NCI-H82 treated with DMSO at 0.1 percent for 48 hours (cell line): Measurements from ENCODE around the gene ESYT3.

Experiments
- DNase-seq: peaks from one replicate; lab custom pipeline; 2025; ENCODE audit not compliant: unreplicated experiment; lab: John Stamatoyannopoulos, UW

ESYT3 gene

GRCh38 chr3:138459619-138460535, 25.5 kb downstream of the ESYT3 start:
- no peak for DNase-seq

GRCh38 chr3:138460536-138461205, 26.3 kb downstream of the ESYT3 start:
- DNase-seq, result no peak

- no peak for DNase-seq
These were observed 26.8 kb downstream of the ESYT3 start for GRCh38 chr3:138461246-138461645.

GRCh38 chr3:138461896-138462295, 27.5 kb downstream of the ESYT3 start:
- DNase-seq, result no peak

- DNase-seq, result no peak
These were observed 29.5 kb downstream of the ESYT3 start for GRCh38 chr3:138463724-138464490.

- no peak for DNase-seq
These were observed 30.1 kb downstream of the ESYT3 start for GRCh38 chr3:138464491-138464860.

- DNase-seq, result no peak
These were observed 31.0 kb downstream of the ESYT3 start for GRCh38 chr3:138465451-138465850.

- no peak for DNase-seq
These were observed 31.5 kb downstream of the ESYT3 start for GRCh38 chr3:138465925-138466324.

- DNase-seq, result no peak
These were observed 33.5 kb downstream of the ESYT3 start for GRCh38 chr3:138467931-138468330.

GRCh38 chr3:138468451-138468850, 34.0 kb downstream of the ESYT3 start:
- DNase-seq, result no peak

GRCh38 chr3:138468886-138469285, 34.5 kb downstream of the ESYT3 start:
- no peak for DNase-seq

GRCh38 chr3:138469874-138470273, 35.5 kb downstream of the ESYT3 start:
- no peak for DNase-seq

GRCh38 chr3:138470687-138471086, 36.3 kb downstream of the ESYT3 start:
- no peak for DNase-seq

GRCh38 chr3:138471481-138471880, 37.1 kb downstream of the ESYT3 start:
- DNase-seq, result no peak

- DNase-seq, result no peak
These were observed 37.9 kb downstream of the ESYT3 start for GRCh38 chr3:138472141-138472825.

GRCh38 chr3:138473391-138473790, 39.0 kb downstream of the ESYT3 start:
- no peak for DNase-seq

- no peak for DNase-seq
These were observed 39.7 kb downstream of the ESYT3 start for GRCh38 chr3:138474163-138474562.

GRCh38 chr3:138476526-138476925, 42.1 kb downstream of the ESYT3 start:
- no peak for DNase-seq

- DNase-seq, result no peak
These were observed 42.7 kb downstream of the ESYT3 start for GRCh38 chr3:138477120-138477519.

GRCh38 chr3:138477801-138478200, 43.4 kb downstream of the ESYT3 start:
- no peak for DNase-seq

GRCh38 chr3:138479438-138479863, 45.0 kb downstream of the ESYT3 start:
- peak; percentile 54 for DNase-seq
